K562 (cell line): ENCODE data around the gene DTNB. TPM values are rescaled to one million over a fixed set of nuclear protein-coding genes. Genes with fewer than 3 reads are reported as not detected.

Experiments used
- ATAC-seq: fragments of 200-7000 bp; cut with Tn5 transposase; 3 replicates; pipeline ENCODE4 v1.9.1; 2020; ENCODE audit warnings: moderate library complexity
- BruUV-seq: library from RNA; stranded (reverse); fragments of 400-500 nt; replicated peaks from 2 replicates; lab custom pipeline; 2021; lab: Mats Ljungman, UMichigan
- CTCF ChIA-PET: fragments of 300-600 bp; formaldehyde crosslinking; extraction: SDS; loops from one replicate; lab custom pipeline; 2021; ENCODE audit warnings: low intra/inter-chr PET ratio; lab: Yijun Ruan, JAX
- POLR2A ChIA-PET: fragments of 300-600, 350-650 bp; sonication (Branson Sonifier 250); formaldehyde crosslinking; extraction: SDS; loops from one replicate; lab custom pipeline; 2021; ENCODE audit warnings: antibody characterized with exemption, inconsistent platforms; lab: Yijun Ruan, JAX
- DNase-seq, 4 experiments: peaks; one replicate each; pipeline versions ENCODE4 v3.0.0 to v3.0.0-alpha.2; 2011 to 2018; ENCODE audit warnings: low spot score in 3 of 4, mixed read lengths in 3 of 4; ENCODE audit errors: extremely low read depth in 1 of 4
- FAIRE-seq: peaks from 2 replicates; lab custom pipeline; 2011; peaks lifted over from hg19 to GRCh38; lab: Jason Lieb, UNC
- H2AFZ ChIP-seq: 2 replicates; pipeline ENCODE4 v1.6.0; 2011; ENCODE audit warnings: low read depth, low read length, control low read depth, inconsistent platforms
- H3K27ac ChIP-seq: fragments of 200-600 bp; 3 replicates; pipeline ENCODE4 v1.8.0; 2011; ENCODE audit warnings: low read depth, mild to moderate bottlenecking, control low read depth, inconsistent platforms, low read length, moderate library complexity, mixed read lengths; ENCODE audit errors: extremely low read depth
- H3K27me3 ChIP-seq, 2 experiments: fragments of 300-600 bp in 1 of 2; 2 replicates in 1 of 2; 3 replicates in 1 of 2; pipeline versions ENCODE4 v1.6.0 to v1.8.0; 2011; ENCODE audit warnings: inconsistent platforms in 2 of 2, low read length in 2 of 2, mild to moderate bottlenecking in 1 of 2, mixed read lengths in 1 of 2, moderate library complexity in 1 of 2; ENCODE audit not compliant: control insufficient read depth in 2 of 2, insufficient read depth in 2 of 2
- H3K36me3 ChIP-seq: fragments of 300-600 bp; 3 replicates; pipeline ENCODE4 v1.8.0; 2011; ENCODE audit warnings: mild to moderate bottlenecking, low read length, inconsistent platforms; ENCODE audit not compliant: control insufficient read depth, insufficient read depth
- H3K4me1 ChIP-seq, 2 experiments: fragments of 200-600 bp in 1 of 2; replicated peaks in 1 of 2; 2 replicates in 1 of 2; 3 replicates in 1 of 2; pipeline versions ENCODE4 v1.5.1 to v1.8.0; 2011; ENCODE audit warnings: inconsistent platforms in 2 of 2, low read length in 2 of 2, mild to moderate bottlenecking in 1 of 2, mixed read lengths in 1 of 2, moderate library complexity in 1 of 2; ENCODE audit not compliant: control insufficient read depth in 2 of 2, insufficient read depth in 2 of 2
- H3K4me2 ChIP-seq: 2 replicates; pipeline ENCODE4 v1.6.1; 2011; ENCODE audit warnings: low read length, control low read depth, inconsistent platforms, mixed read lengths; ENCODE audit not compliant: insufficient read depth
- H3K4me3 ChIP-seq: fragments of 200-600 bp; sonication (generic), shearing (Covaris generic); 2 replicates; pipeline ENCODE4 v1.5.1; 2016; ENCODE audit warnings: control low read depth, inconsistent platforms
- H3K79me2 ChIP-seq: fragments of 200-600 bp; 3 replicates; pipeline ENCODE4 v1.8.0; 2011; ENCODE audit warnings: low read length, inconsistent platforms; ENCODE audit not compliant: control insufficient read depth, insufficient read depth
- H3K9ac ChIP-seq, 2 experiments: 2 replicates each; pipeline versions ENCODE4 v1.6.0 to v1.6.1; 2011; ENCODE audit warnings: low read depth in 2 of 2, low read length in 2 of 2, control low read depth in 1 of 2, inconsistent platforms in 1 of 2, mild to moderate bottlenecking in 1 of 2, mixed read lengths in 1 of 2; ENCODE audit not compliant: insufficient read depth in 1 of 2
- H3K9me1 ChIP-seq: one replicate; pipeline ENCODE4 v1.6.0; 2011; ENCODE audit warnings: inconsistent platforms, mild to moderate bottlenecking, low read length, moderate library complexity; ENCODE audit not compliant: control insufficient read depth, insufficient read depth
- H3K9me3 ChIP-seq: replicated peaks from 2 replicates; pipeline ENCODE4 v1.5.1; 2011; ENCODE audit warnings: low read depth, low read length, inconsistent platforms; ENCODE audit not compliant: control insufficient read depth, insufficient read depth
- H4K20me1 ChIP-seq: replicated peaks from 2 replicates; pipeline ENCODE4 v1.6.1; 2011; ENCODE audit warnings: low read length, inconsistent platforms, mixed read lengths; ENCODE audit not compliant: control insufficient read depth, insufficient read depth
- ARID1B ChIP-seq: fragments of 450-650 bp; IDR thresholded peaks from 2 replicates; pipeline ENCODE4 v1.6.1; 2016; ENCODE audit warnings: antibody characterized with exemption, mild to moderate bottlenecking, inconsistent platforms
- CBX1 ChIP-seq: sonication (generic); IDR thresholded peaks from 2 replicates; pipeline ENCODE4 v1.6.1; 2016; ENCODE audit warnings: antibody characterized with exemption, low read depth, mild to moderate bottlenecking
- HDGF ChIP-seq: fragments of 450-650 bp; IDR thresholded peaks from 2 replicates; pipeline ENCODE4 v1.6.1; 2016
- PTBP1 ChIP-seq: fragments of 200-400 bp; formaldehyde crosslinking; IDR thresholded peaks from 2 replicates; pipeline ENCODE4 v1.6.1; 2017; ENCODE audit warnings: low read depth, low read length
- SIRT6 ChIP-seq: IDR thresholded peaks from one replicate; pipeline ENCODE4 v1.6.1; 2012; ENCODE audit warnings: low read depth, mild to moderate bottlenecking, control low read depth, inconsistent platforms, low read length, moderate library complexity
- U2AF1 ChIP-seq: fragments of 200-400 bp; formaldehyde crosslinking; optimal IDR thresholded peaks from 2 replicates; pipeline ENCODE3; 2017; ENCODE audit warnings: mild to moderate bottlenecking, low read depth, low read length, moderate library complexity
- WGBS: fragments of 100-300 bp; shearing (Covaris generic); methylation state at CpG from one replicate; pipeline ENCODE4 v1.1.6; 2016; ENCODE audit warnings: low coverage, mixed read lengths; ENCODE audit not compliant: insufficient coverage; ENCODE audit errors: missing lambda C conversion rate; 5-methylcytosine and 5-hydroxymethylcytosine counted together
- in situ Hi-C: fragments of 300-500 bp; cut with MboI; formaldehyde crosslinking; loops from 4 replicates; pipeline ENCODE4 v1.15.0; 2018; ENCODE audit warnings: inconsistent platforms, mixed read lengths
- intact Hi-C: fragments of 100-400 bp; cut with micrococcal nuclease; formaldehyde crosslinking; loops from 2 replicates; pipeline ENCODE4 v1.14.2; 2022
- polyA plus RNA-seq, 8 experiments: library from polyadenylated mRNA; depleted of rRNA in 4 of 8; stranded (reverse) in 5 of 8; unstranded in 3 of 8; fragments of >200 nt; fragmentation: Nextera tagmentation in 2 of 8; fragmentation: Illumina TruSeq in 1 of 8; extraction: Ambion mirVana in 2 of 8; extraction: Trizol in 1 of 8; gene quantifications; 2 replicates each; pipeline versions ENCODE4 v1.2.1 to v1.2.3, GENCODE V29; 2011 to 2014; ENCODE audit warnings: inconsistent platforms in 1 of 8, missing spikeins in 1 of 8
- total RNA-seq, 7 experiments: library from RNA; depleted of rRNA in 6 of 7; stranded (reverse); fragments of >200 nt in 6 of 7; fragmentation: Illumina TruSeq in 2 of 7; extraction: Trizol in 2 of 7; gene quantifications; 2 replicates each; pipeline versions ENCODE4 v1.2.1 to v1.2.3, GENCODE V29; 2011 to 2021; ENCODE audit warnings: low replicate concordance in 1 of 7

The DTNB gene
- total and polyA plus RNA-seq, 9 of the 15 experiments (the other 6 are each of a cell fraction or from before 2014, with no cell fraction given) = 0.18 to 2.0 (median 0.77) TPM; not detected in 2

DNA sequence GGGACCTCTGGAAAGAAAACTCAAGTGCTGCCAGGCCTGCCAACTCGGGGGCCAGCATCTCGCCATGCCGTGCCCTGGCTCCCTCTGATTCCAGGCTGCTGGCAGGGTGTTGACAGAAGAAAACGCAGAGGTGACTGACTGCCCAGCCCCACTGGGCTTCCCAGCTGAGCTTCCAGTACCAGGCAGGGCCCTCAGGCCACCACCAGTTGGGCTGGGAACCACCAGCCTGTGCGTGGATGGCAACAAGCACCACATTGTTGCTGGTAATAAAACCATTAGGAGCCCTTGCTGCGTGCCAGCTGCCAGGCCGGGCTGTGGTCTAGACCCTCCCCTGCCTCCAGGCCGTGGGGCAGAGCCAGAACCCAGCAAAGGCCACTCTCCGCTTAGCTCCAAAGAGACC lies 340.8 kb downstream of the DTNB start (continued):
- no peak for TF ChIP-seq PTBP1
- no peak for TF ChIP-seq U2AF1

DNA sequence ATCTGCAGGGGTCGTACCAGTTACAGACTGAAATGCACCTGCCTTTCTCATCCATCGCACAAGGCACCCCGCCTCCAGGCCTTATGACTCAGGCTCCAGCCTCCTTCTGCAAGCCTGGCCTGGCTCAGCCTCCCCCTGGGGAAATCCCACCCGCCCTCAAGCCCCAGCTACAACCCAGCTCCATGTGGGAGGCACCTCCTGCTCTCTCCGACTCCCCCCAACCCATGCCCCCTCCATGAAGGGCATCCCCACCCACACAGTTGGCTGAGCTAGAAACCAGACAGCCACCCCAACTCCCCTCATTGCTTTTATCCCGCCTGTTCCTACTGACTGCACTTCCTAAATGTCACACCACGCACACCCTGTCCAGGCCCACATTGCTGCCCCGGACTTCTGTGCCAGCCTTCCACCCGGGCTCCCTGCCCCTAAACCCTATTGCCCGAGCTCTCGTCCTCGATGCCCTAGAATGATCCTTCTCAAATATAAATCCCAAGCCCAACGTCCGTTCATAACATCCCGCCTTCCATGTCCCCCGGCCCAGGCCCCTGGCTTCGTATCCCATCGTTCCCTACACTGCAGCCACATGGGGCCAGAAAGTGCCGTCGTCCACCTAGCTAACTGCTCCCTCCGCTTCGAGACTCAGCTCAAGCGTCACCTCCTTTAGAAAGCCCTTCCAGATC lies 341.6 kb downstream of the DTNB start:
- no peaks in the 10 kb centered on the region for H3K9me3 ChIP-seq
- TF ChIP-seq CBX1 (no peak), HDGF (no peak), SIRT6 (no peak), ARID1B (no peak)
- TF ChIP-seq, all 486 proteins: peak for 0
- ATAC-seq (no peak), FAIRE-seq (no peak), DNase-seq (no peak)
- H3K36me3 ChIP-seq = no peaks in the 10 kb centered on the region
- H3K27ac ChIP-seq = no peak overlapping the region
- no peaks in the 10 kb centered on the region; a peak in 1 of 5 replicates for H3K4me1 ChIP-seq
- no peaks in the 10 kb centered on the region for H3K9me1 ChIP-seq
- no peak overlapping the region for H2AFZ ChIP-seq
- no TSS peak for BruUV-seq
- peaks cover 23% of the 10 kb centered on the region; the same call in 1 of the 2 replicates for H4K20me1 ChIP-seq
- H3K4me3 ChIP-seq = no peak overlapping the region
- intact Hi-C loops (no loop called here), in situ Hi-C loops (no loop called here)
- no peak overlapping the region for H3K9ac ChIP-seq
- H3K4me2 ChIP-seq = no peak overlapping the region
- no peaks in the 10 kb centered on the region for H3K79me2 ChIP-seq
- H3K27me3 ChIP-seq = peaks cover 51 to 76% of the 10 kb centered on the region in 2 experiments; a peak in 4 of 5 replicates
- ChIA-PET POLR2A (no interaction called here), CTCF (no interaction called here)
- WGBS = 4% methylated on average over 19 of the region's 23 CpGs
